Peyer's patch (tissue), 4 donors: ENCODE data around the gene FAM120B.

Experiments used
- POLR2A ChIP-seq, 2 donors: fragments of 450-650 bp; IDR thresholded peaks; one replicate each; pipeline ENCODE4 v1.5.1; 2017; ENCODE audit warnings: antibody characterized with exemption in 2 of 2, mild to moderate bottlenecking in 2 of 2, moderate library complexity in 2 of 2
- TF ChIP-seq, protein P1 (sequence below), 6 experiments: fragments of 450-650 bp in 4 of 6; fragments of 200-600 bp in 2 of 6; sonication (generic) in 1 of 6; IDR thresholded peaks; one replicate each; pipeline ENCODE4 v1.5.1; 2017 to 2019; ENCODE audit warnings: antibody characterized with exemption in 6 of 6, mild to moderate bottlenecking in 3 of 6, moderate library complexity in 1 of 6

DNA sequence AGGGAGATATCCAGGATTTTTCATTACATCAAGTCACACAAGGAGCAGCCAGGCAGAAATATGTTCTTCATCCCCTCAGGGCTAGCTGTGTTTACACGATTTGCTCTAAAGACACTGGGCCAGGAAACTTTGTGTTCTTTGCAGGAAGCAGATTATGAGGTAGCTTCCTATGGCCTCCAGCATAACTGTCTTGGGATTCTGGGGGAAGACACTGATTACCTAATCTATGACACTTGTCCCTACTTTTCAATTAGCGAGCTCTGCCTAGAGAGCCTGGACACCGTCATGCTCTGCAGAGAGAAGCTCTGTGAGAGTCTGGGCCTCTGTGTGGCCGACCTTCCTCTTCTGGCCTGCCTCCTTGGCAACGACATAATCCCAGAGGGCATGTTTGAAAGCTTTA lies 11.2 kb downstream of the FAM120B start:
- TF ChIP-seq, protein P1, sequence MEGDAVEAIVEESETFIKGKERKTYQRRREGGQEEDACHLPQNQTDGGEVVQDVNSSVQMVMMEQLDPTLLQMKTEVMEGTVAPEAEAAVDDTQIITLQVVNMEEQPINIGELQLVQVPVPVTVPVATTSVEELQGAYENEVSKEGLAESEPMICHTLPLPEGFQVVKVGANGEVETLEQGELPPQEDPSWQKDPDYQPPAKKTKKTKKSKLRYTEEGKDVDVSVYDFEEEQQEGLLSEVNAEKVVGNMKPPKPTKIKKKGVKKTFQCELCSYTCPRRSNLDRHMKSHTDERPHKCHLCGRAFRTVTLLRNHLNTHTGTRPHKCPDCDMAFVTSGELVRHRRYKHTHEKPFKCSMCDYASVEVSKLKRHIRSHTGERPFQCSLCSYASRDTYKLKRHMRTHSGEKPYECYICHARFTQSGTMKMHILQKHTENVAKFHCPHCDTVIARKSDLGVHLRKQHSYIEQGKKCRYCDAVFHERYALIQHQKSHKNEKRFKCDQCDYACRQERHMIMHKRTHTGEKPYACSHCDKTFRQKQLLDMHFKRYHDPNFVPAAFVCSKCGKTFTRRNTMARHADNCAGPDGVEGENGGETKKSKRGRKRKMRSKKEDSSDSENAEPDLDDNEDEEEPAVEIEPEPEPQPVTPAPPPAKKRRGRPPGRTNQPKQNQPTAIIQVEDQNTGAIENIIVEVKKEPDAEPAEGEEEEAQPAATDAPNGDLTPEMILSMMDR (IDR thresholded peaks at IDR 0.05): no peak
- no peak for TF ChIP-seq POLR2A (IDR thresholded peaks at IDR 0.05)
